Measurements from ENCODE around the gene FBH1.
"Not testable (repeated sequence)": the region's sequence is repeated elsewhere in the genome, so short reads cannot be mapped to it uniquely, and the experiment has no call there.

Gene FBH1

DNA sequence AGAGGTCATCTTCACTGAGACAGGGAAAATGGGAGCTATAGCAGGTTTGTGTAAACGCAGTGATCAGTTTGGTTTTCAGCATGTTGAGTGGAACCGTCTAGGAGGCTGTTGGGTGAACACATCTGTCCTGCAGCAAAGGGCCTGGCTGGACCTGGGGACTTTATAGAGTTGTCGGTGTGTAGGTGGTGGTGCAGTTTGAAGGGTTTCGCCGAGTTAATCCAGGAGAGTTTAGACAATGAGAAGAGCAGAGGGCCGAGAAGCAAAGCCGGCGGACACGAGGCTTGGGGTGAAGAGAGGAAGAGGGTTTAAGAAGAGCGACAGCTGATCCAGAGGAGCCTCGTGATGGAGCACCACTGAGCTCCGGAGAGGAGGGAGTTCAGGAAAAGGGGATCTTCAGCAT lies 48.2 kb downstream of the FBH1 start:
- DNase-seq (ENCODE audit: low read depth in 4 of 4, low spot score in 1 of 4): no peak

DNA sequence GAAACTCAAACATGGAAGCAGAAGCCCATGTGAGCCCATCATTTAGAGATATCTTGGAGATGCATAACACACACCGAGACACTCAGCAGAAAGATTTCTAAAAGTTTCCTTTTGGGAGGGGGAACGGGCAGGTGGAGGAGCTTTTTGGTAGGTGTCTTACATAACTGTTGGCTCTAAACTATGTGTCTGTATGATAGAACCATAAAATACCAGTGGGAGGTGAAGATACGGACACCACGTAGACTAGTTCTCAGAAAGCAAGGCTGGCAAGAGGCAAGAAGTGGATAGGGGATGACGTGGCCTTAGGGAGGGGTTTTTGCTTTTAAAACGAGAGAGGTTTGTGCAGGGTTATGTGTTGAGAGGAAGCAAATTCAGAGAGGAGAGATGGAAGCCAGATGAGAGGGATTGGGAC lies 50.8 kb downstream of the FBH1 start:
- no peak for DNase-seq (ENCODE audit: low read depth in 4 of 4, low spot score in 1 of 4)

DNA sequence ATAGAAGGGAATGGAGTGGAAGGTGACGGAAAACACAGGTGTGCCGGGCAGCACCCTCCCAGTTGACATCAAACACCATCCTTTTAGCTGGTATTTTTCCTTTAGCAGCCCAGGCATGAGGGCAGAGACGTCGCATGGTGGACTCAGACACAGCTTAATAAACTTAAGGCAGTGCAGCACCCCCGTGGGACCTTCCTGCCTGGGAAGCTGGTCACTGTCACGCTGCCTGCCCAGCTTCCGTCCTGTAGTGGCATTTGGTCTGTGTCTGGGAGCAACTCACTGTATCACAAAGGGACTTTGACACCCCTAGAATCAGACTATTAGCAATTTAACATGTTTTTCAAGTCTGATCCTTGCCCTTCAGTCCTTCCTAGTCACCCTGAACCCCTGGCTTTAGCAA lies 51.5 kb downstream of the FBH1 start:
- DNase-seq (ENCODE audit: low read depth in 4 of 4, low spot score in 1 of 4): no peak

DNA sequence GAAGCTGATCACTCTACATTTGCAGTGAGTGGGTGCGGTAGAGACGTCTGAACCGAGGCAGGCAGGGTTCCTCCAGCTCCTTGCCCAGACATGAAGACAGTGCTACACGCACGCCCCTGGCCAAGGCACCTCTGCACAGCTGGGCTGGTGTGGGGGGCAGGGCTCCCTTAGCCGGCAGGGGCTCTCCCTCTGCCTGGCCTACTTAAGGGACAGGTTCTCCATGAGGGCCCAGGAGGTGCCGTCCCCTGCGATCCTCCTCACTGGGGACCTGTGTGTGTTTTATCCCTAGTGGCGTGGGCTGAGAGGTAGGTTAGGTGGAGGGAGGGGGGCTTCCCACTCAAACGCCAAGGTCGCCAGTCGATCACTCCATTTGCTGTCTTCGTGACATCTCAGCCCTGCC lies 52.0 kb downstream of the FBH1 start:
- DNase-seq (ENCODE audit: low read depth in 4 of 4, low spot score in 1 of 4): no peak

DNA sequence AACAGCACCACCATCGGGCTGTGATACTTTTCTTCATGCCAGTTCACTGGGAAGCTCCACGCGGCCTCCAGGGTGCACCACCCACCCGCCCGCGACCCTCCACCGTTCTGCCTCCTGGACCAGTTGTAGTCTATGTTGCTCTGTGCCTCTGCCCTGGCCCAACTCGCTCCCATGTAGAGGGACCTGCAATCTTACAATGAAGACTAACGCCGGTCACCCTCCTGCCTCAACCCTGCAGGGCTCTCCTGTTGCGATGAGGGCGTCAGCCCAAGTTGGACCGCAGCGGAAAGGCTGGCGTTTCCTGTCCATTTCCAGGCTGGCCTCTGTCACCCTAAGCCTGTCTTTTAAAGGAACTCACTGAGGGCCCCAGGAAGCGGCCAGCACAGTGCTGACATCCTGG lies 52.4 kb downstream of the FBH1 start:
- DNase-seq (ENCODE audit: low read depth in 4 of 4, low spot score in 1 of 4): no peak

DNA sequence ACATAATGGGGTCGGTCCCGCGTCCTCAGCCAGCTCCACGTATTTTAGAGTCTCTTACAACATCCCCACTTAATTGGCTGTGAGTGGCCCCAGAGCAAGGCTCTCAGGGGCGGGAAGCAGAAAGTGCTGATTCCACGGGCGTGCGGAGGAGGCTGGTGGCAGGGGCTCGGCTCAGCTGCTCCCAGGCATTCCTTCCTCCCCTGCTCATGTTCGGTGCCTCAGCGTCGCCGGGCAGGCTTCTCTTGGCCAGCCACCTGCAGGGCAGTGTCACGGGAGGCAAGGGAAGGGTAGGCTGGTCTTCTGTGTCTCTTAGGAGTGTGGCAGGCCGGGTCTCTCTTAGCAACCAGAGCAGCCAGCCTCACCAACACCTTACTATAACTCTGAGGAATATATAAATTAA lies 53.5 kb downstream of the FBH1 start:
- DNase-seq (ENCODE audit: low read depth in 4 of 4, low spot score in 1 of 4): no peak

DNA sequence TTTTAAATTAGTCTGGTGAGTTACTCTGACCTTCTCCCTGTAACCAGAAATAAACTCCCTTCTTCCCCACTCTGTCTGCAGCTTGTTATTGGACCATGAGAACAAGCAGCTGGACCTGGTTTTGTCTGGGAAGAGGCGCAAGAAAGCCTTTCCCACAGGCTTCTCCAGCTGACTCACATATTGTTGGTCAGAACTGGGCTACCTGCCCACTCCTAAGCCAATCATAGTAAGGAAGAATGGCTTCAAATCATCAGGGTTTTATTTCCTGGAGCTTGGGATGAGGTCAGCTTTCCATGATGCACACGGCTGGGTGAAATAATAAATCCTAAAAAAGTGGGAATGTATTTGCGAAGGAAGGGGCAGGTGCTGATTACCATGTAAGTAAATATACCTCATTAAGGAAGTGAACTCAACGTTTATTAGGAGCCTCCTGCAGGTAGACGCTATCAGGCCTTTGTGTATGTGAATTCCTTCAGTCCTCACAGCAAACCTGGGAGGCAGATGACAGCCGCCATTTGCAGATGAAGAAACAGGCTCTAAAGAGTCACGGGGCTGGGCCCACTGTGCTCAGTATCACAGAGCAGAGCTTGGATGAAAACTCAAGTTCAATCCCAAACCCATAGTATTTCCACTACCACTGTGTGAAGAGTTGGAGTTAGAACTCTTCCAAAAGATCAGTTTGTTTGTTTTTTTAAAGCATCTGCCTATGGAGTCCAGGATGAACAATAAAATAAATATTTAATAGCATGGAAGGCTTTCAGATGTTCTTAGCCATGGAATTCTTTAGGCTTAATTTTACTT lies 54.5 kb downstream of the FBH1 start:
- DNase-seq (ENCODE audit: low read depth in 4 of 4, low spot score in 1 of 4): no peak

DNA sequence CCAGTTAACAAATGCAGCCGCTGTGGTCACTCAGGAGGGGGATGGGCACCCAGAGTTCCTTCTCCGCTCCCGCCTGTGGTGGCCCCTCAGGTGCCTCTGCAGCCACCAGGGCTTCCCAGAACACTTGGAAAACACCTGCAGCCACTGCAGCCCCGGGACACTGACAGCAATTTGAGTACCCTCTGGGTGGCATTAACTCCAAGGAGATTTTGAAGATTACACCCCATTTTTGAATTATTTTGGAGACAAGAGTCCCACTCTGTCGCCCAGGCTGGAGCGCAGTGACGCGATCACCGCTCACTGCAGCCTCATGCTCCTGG lies 55.1 kb downstream of the FBH1 start:
- DNase-seq (ENCODE audit: low read depth in 4 of 4, low spot score in 1 of 4): no peak

DNA sequence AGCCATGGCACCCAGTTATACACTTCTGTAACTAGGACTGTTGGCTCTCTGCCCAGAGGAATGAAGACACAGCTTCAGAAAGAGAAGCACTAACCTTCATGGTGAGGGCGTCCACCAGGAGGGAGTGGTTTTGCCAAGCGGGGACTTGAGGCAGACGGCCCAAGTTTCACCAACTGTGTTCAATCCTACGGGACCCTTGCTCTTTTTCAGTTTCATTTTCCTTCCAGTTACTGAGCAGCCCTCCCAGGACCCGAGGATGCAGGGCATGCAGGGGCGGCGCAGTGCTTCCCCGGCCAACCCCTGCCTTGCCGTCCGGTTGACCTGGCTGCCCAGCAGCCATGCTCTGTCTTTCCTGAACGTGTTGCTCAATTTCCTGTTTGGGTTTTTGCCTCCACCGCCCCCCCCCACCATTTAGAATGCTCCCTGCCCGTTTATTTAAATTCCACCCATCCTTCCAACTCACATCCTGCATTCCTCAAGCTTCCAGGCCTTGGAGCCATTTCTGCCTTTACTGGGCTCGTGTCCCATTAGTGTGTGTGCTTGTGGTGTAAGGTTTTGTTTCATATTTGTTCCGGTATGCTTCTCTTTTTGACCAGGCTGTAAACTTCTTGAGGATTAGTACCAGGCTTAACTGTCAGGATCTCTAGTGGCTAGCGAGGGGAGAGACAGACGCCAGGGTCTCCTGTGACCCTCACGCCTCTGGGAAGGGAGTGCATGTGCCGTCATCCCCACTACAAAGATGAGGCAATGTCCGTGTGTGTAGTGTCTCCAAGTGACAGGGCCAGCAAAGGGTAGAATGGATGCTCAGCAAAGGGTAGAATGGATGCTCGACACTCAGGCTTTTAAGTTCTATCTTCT lies 55.7 kb downstream of the FBH1 start:
- no peak for DNase-seq (ENCODE audit: low read depth in 4 of 4, low spot score in 1 of 4)

DNA sequence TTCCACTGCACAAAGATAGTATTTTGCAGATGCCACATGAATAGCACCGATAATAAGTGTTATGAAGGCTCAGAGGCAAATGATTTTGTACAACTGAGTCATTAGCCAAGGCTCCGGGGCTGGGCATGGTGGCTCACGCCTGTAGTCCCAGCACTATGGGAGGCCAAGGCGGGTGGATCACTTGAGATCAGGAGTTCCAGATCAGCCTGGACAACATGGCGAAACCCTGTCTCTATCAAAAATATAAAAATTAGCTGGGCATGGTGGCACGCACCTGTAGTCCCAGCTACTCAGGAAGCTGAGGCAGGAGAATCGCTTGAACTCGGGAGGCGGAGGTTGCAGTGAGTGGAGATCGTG lies 56.4 kb downstream of the FBH1 start:
- DNase-seq (ENCODE audit: low read depth in 4 of 4, low spot score in 1 of 4): not testable (repeated sequence)

DNA sequence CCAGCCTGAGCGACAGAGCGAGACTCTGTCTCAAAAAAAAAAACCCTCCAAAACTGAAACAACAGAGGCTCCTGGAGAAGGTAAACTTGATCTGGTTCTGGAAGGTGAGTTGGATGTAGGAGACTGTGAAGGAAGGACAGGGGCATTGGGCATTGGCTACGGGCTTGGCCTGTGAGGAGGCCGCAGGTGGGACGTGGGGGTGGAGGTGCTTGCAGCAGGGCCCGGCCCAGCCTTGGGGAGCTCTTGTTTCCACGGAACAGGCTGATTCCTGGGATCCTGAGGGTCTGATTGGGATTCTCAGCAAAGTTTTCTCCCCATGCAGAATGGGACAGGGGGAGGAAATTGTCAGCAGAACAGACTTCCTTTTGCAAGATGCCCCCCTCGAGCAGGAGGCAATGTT lies 56.7 kb downstream of the FBH1 start:
- no peak for DNase-seq (ENCODE audit: low read depth in 4 of 4, low spot score in 1 of 4)

DNA sequence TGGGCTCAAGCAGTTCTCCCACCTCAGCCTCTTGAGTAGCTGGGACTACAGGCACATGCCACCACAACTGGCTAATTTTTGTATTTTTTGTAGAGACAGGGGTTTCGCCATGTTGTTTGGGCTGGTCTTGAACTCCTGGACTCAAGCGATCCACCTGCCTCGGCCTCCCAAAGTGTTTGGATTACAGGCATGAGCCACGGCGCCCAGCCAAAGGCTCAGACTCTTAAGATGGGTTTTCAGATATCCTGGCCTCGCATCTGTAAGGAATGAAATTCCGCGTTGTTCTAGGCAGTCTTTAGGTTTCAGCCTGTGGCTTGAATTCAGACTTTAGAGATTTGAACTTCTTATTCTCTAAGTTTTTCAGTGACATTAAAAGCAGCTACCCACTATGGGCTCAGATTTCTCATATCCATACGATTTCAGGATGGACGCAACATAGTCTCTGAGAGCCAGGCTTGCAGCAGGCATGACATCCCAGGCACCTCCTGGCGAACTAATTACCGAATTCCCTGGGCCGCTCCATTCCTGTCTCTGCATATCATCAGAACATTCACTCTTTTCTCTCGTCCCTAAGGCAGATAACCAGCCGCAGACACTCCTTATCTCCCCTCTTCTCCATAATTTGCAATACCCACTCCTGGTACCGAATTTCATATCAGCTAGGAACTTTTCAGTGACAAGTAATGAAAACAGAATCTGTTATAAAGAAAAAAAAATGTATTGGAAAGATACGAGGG lies 57.6 kb downstream of the FBH1 start:
- DNase-seq (ENCODE audit: low read depth in 4 of 4, low spot score in 1 of 4): no peak

DNA sequence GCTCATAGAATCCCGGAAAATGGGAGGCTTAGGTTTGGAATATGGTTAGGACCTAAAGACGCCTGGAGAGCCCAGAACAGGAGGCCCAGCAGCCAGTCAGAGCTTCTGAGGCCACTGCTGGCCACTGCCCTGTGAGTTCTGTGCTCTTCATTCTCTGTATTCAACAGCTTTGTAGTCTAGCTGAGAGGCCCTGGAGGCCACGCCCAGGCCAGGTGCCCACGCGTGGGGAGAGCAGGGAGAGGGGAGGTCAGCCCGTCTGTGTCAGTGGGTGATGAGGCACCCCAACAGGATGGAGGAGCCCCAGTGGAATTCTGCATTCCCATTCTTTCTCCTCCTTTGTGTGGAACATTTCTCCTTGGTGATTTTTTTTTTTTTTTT lies 58.2 kb downstream of the FBH1 start:
- DNase-seq (ENCODE audit: low read depth in 4 of 4, low spot score in 1 of 4): no peak

DNA sequence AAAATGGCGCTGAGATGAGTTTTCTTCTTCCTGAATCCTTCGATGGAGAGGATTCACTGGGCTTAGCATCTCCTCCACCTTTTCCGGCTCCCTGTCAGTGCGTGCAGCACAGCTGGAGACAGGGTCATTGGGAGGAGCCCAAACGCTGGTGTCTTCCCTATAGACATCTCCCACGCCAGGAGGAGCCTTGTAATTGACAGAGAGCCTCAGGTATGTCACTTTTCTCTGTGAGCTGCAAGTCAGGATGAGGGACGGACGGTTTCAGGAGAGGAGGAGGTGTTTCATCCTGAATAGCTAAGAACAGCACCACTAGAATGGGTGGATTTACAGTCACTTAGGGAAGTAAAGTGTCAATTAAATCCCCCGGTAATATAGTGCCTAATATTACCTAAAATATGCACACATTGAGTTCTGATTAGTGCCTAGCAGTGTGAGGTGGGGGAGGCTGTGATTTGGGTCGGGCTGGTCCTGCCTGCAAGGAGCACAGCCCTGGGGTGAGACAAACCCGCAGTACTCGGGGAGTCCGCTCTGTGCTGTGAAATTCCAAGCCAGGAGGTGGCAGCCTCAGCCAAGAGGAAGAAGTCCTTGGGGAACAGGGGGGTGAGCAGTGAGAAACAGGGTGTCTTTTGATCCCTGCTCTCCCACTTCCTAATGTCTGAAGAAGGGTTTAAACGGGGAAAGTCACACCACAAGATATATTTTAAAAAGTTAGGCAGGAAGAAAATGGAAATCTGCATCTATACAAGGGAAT lies 59.1 kb downstream of the FBH1 start:
- DNase-seq (ENCODE audit: low read depth in 4 of 4, low spot score in 1 of 4): no peak

DNA sequence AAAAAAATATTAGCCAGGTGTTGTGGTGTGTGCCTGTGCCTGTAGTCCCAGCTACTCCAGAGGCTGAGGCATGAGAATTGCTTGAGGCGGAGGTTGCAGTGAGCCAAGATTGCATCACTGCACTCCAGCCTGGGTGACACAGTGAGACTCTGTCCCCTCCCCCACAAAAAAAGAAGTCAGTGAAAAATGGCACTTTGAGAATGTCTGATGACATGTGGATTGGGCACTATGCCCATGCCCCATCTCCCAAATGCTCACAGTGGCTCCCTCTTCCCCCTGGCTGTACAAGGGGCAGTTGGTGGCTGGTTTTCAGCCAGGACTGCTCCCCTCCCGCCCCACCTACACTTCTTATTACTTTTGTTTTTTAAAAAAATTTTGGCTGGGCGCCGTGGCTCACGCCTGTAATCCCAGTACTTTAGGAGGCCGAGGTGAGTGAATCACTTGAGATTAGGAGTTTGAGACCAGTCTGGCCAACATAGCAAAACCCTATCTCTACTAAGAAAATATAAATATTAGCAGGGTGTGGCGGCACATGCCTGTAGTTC lies 61.2 kb downstream of the FBH1 start:
- no peak for DNase-seq (ENCODE audit: low read depth in 4 of 4, low spot score in 1 of 4)

DNA sequence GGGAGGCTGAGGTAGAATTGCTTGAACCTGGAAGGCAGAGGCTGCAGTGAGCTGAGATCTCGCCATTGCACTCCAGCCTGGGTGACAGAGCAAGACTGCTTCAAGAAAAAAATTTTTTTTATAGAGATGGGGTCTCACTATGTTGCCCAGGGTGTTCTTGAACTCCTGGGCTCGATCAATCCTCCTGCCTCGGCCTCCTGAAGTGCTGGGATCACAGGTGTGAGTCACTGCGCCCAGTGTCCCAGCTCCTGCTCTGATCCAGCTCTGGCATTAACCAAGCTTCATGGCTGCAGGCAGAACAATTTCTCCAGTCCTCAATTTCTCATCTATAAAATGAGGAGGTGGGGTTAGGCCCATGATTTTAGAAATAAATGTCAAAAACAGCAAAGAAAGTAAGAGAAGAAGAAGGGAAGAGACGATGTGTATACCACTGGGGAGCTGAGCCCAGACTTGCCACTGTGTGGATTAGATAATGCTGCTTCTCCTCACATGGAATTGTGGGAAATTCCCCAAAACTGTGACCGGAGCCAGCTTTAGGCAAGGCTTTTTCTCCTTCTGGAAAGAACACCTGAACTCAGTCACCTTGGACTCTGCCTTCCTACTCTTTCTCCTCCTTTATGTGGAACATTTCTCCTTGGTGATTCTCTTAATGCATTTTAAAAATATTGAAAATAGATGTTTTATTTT lies 61.8 kb downstream of the FBH1 start:
- no peak for DNase-seq (ENCODE audit: low read depth in 4 of 4, low spot score in 1 of 4)

DNA sequence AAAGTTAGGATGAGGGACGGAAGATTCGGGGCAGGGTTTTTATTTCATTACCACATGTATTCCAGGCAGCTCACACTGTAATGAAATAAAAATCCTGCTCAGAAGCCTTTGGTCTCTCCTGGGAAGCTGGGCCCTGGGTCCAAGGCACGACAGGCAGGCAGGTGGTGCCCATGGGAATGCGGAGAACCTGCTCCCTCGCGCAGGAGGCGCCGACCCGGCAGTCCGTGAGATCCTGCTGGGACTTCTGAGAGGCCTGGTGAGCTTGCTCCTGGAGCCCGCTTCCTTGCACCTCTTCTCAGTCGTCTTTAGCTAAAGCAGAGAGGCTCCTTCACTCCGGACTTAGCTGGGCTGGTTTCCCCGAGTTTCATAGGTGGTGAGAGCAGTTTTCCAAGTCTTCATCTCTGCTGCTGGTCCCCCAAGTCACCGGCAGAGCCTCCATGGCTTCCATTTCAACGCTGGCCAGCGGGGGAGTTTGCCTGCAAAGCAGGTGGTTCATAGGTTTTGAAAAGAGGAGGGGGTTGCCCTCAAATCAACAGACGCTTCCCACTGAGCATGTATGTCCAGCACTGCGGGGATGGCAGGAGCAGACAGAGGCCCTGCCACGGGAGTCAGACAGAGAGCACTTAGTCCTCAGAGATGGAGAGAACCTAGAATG lies 62.8 kb downstream of the FBH1 start:
- DNase-seq (ENCODE audit: low read depth in 4 of 4, low spot score in 1 of 4): no peak

DNA sequence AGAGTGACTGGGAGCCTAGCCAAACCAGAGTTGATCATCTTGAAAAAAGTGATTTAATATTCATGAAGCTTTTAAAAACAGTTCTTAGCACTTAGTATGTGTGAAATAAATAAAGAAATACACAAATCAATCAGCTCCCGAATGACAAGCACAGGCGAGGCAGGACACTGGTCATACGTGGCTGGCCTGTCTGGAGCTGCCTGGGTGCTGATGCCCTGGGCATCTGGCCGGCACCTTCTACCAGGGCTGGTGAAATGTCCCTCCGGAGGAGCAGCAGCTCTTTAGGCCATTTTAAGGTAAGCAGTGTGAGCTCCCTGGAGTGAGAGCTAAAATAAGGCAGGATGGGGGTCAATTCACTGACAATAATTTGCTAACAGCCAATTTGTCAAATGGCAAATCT lies 63.6 kb downstream of the FBH1 start:
- no peak for DNase-seq (ENCODE audit: low read depth in 4 of 4, low spot score in 1 of 4)

DNA sequence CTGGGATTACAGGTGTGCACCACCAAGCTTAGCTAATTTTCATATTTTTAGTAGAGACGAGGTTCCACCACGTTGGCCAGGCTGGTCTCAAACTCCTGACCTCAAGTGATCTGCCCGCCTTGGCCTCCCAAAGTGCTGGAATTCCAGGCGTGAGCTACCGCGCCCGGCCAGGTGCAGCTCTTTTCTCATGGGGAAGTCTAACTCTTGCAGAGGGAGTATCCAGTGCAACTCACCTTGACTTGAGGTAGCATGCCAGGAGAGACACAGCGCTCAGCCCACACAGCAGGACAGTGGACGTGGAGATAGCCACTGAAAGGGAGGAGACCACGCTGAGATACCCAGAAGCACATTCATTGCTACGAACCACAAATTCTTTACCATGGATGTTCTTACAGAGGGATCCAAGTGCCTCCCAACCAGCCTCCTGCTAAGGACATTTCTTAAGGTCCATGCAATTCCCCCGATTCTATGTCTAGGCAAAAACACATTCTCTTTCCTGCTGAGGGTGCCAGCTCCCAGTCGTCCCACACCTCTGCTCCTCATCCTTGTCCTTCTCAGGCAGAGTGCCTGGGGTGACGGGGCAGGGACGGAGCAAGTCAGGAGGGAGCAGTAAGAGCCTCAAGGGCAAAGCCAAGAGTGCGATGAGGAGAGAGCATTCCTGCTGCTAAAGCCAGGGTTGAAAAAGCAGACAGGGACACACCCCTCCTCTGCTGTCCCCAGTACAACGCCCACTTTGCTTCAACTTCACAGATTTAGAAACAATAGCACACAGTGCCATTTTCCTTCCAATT lies 66.3 kb downstream of the FBH1 start:
- DNase-seq (ENCODE audit: low read depth in 4 of 4, low spot score in 1 of 4): no peak

All from stimulated activated CD4-positive, alpha-beta T cell treated with anti-CD3 and anti-CD28 coated beads, Interleukin-1b, Interleukin-23, amount 100 ng/mL, for 24 hours (primary cell).